ENCODE measurements around the gene KIF6. TPM values are rescaled to one million over a fixed set of nuclear protein-coding genes. Genes with fewer than 3 reads are reported as not detected.

Gene KIF6
- total and polyA plus RNA-seq, 7 experiments from 2014 or later: 0.75 TPM; not detected in 6

DNA sequence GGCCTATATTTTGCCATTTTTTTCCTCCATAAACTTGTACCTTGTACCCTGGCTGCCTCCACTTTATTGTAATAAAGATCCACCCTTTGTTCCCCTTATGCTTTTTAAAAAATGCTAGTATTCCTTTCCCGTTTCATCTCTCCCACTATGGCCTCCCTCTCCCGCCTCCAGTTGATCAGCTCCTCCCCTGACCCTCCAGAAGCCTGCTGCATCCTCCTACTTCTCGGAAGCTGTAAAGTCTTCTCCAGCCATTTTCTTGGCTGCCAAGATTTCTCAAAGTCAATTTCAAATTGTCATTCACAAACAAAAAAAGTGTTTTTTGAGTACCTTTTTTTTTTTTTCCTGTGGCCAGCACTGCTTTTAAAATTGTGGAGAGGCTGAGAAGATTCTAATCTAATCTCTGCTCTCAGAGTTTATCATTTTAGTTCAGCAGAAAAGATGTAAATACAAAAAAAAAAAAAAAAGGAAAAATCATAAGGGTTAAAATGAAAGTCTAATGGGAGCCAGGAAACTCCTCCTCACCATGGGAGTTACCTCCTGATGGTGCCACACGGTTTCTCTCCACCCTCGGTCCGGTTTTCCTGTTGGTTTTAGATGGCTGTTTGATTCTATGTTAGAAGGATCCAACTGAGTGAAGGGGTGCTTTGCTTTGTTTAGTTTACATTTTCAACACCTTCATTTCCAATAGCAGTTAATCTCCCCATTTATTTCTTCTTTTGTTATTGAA lies 299.7 kb downstream of the KIF6 start:
- CTCF ChIA-PET: no interaction called here

DNA sequence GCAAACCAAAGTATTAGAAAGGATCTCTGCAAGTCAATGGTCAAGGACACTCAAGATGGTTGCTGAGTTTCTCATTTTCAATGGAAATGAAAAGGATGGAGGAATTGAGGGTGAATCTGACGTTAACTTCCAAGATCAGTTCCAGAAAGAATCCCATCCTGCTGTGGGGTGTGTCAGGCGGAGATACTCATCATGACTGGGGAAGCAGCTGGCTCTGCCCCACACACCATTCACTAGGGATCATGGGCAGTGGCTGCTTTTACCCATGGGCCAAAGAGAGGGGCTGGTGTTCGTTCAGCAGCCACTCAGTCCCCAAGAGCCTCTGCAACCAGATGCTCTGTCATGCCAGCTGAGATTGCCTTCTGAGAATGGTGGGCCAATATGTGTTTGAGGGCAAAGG lies 300.4 kb downstream of the KIF6 start:
- no peaks in the 10 kb centered on the region for H3K4me1 ChIP-seq (ENCODE audit: control insufficient read depth in 2 of 2, insufficient read depth in 2 of 2, low read length in 2 of 2)
- POLR2A ChIA-PET: no interaction called here
- no peak overlapping the region for H3K27ac ChIP-seq (ENCODE audit: low read depth, low read length)
- intact Hi-C loops (cut with micrococcal nuclease): no loop called here
- H3K36me3 Mint-ChIP-seq: no peaks in the 10 kb centered on the region
- DNase-seq (no peak), ATAC-seq (no peak)
- peaks cover 0 to 15% (median under 1%) of the 10 kb centered on the region in 5 donors for H3K27me3 Mint-ChIP-seq
- H3K9me3 ChIP-seq (ENCODE audit: control insufficient read depth in 2 of 3, low read length in 3 of 3): no peaks in the 10 kb centered on the region
- H3K9me3 Mint-ChIP-seq: no peaks in the 10 kb centered on the region
- no peaks in the 10 kb centered on the region for H3K36me3 ChIP-seq (ENCODE audit: control insufficient read depth in 2 of 3, insufficient read depth in 3 of 3, low read length in 3 of 3)
- no peaks in the 10 kb centered on the region for H3K4me1 Mint-ChIP-seq
- no peaks in the 10 kb centered on the region for H3K27me3 ChIP-seq (ENCODE audit: control insufficient read depth in 2 of 2, insufficient read depth in 2 of 2, low read length in 2 of 2)
- H3K27ac Mint-ChIP-seq: no peak overlapping the region
- no peak overlapping the region for H3K4me3 ChIP-seq (ENCODE audit: low read length)
- H3K4me3 Mint-ChIP-seq: no peak overlapping the region
- CTCF ChIA-PET: no interaction called here

More for the DNA sequence above, 299.7 kb downstream of the KIF6 start:
- H3K36me3 Mint-ChIP-seq: no peaks in the 10 kb centered on the region
- no peak overlapping the region for H3K4me3 Mint-ChIP-seq
- H3K4me3 ChIP-seq (ENCODE audit: low read length): no peak overlapping the region
- H3K27ac ChIP-seq (ENCODE audit: low read depth, low read length): no peak overlapping the region
- H3K27ac Mint-ChIP-seq: no peak overlapping the region
- no peaks in the 10 kb centered on the region for H3K27me3 ChIP-seq (ENCODE audit: control insufficient read depth in 2 of 2, insufficient read depth in 2 of 2, low read length in 2 of 2)
- no peaks in the 10 kb centered on the region for H3K9me3 ChIP-seq (ENCODE audit: control insufficient read depth in 2 of 3, low read length in 3 of 3)
- H3K9me3 Mint-ChIP-seq: no peaks in the 10 kb centered on the region
- peaks cover 0 to 19% (median 5%) of the 10 kb centered on the region in 5 donors for H3K27me3 Mint-ChIP-seq
- H3K4me1 ChIP-seq (ENCODE audit: control insufficient read depth in 2 of 2, insufficient read depth in 2 of 2, low read length in 2 of 2): no peaks in the 10 kb centered on the region
- no peaks in the 10 kb centered on the region for H3K36me3 ChIP-seq (ENCODE audit: control insufficient read depth in 2 of 3, insufficient read depth in 3 of 3, low read length in 3 of 3)
- ATAC-seq: no peak
- H3K4me1 Mint-ChIP-seq: peaks cover 0 to 2% (median 0%) of the 10 kb centered on the region in 7 donors
- no peak for DNase-seq
- intact Hi-C loops (cut with micrococcal nuclease): no loop called here
- POLR2A ChIA-PET: no interaction called here

DNA sequence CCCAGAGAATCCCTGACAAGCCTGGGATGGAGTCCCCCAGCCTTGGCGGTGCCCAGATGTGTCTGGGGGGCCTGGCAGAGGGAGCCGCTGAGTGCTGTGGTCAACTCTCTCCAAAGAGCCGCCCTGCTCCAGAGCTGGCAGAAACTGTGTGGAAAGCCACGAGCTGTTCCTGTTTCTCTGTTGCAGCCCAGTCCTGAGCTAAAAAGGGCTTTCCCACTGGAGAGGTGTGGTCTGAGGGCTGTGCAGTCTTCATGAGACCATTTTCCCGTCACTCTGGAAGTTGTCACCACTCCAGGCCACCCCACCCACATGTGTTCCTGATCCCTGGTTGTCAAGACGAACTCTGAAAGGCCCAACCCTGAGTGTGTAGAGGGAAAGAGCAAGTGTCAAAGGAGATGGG lies 303.0 kb downstream of the KIF6 start:
- DNase-seq (no peak), ATAC-seq (no peak)
- Histone ChIP-seq H3K27me3 (ENCODE audit: control insufficient read depth in 2 of 2, insufficient read depth in 2 of 2, low read length in 2 of 2) (no peaks in the 10 kb centered on the region), H3K27ac (ENCODE audit: low read depth, low read length) (no peak overlapping the region), H3K4me1 (ENCODE audit: control insufficient read depth in 2 of 2, insufficient read depth in 2 of 2, low read length in 2 of 2) (no peaks in the 10 kb centered on the region), H3K36me3 (ENCODE audit: control insufficient read depth in 2 of 3, insufficient read depth in 3 of 3, low read length in 3 of 3) (no peaks in the 10 kb centered on the region), H3K9me3 (ENCODE audit: control insufficient read depth in 2 of 3, low read length in 3 of 3) (no peaks in the 10 kb centered on the region), H3K4me3 (ENCODE audit: low read length) (no peak overlapping the region)
- Mint-ChIP-seq H3K27me3 (peaks cover 0 to 15% (median 0%) of the 10 kb centered on the region in 5 donors), H3K36me3 (no peaks in the 10 kb centered on the region), H3K27ac (no peak overlapping the region), H3K9me3 (no peaks in the 10 kb centered on the region), H3K4me1 (no peaks in the 10 kb centered on the region), H3K4me3 (no peak overlapping the region)
- intact Hi-C loops (cut with micrococcal nuclease): no loop called here
- CTCF ChIA-PET: no interaction called here
- POLR2A ChIA-PET: no interaction called here

DNA sequence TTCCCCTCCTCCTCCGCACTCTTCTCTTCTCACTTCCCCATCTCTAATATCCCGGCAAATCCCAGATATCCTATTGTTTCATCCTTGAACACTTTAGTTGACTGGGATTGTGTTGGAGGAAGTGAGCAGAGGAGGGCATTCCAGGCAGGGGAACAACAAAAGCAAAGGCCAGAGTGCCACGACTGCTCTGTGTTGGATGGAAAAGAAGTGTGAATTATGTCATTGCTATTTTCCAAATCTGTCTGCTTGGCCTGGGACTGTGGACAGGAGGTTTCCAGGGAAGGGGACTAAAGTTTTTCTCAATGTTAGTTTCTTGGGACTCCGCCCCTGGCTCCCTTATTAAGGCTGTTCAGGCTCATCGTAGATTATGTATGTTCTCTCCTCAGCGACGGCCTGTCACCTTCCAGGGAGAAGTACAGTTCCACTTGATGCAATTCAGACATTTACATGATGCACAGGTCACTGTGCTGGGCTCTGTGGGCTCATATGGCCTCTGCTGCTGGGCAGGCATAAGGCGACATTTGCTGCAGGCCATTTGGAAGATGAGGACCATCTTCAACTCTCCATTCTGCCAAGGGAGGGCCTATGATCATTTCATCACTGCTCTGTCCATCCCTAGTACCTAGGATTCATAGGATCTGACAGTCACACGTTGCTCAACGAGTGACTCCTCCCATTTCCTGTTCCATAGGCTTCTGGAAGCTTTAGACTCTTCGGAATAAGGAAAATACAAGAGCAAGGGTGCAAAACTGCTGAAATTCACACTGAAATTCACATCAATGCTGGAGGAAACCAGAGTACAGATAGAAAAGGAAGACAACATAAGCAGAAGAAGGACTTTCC lies 303.6 kb downstream of the KIF6 start:
- no peak overlapping the region for H3K4me3 ChIP-seq (ENCODE audit: low read length)
- Mint-ChIP-seq H3K27me3 (peaks cover 0 to 15% (median 0%) of the 10 kb centered on the region in 5 donors), H3K4me1 (no peaks in the 10 kb centered on the region), H3K36me3 (no peaks in the 10 kb centered on the region), H3K27ac (no peak overlapping the region), H3K9me3 (no peaks in the 10 kb centered on the region), H3K4me3 (no peak overlapping the region)
- H3K9me3 ChIP-seq (ENCODE audit: control insufficient read depth in 2 of 3, low read length in 3 of 3): no peaks in the 10 kb centered on the region
- no peaks in the 10 kb centered on the region for H3K4me1 ChIP-seq (ENCODE audit: control insufficient read depth in 2 of 2, insufficient read depth in 2 of 2, low read length in 2 of 2)
- intact Hi-C loops (cut with micrococcal nuclease): no loop called here
- ChIA-PET CTCF (no interaction called here), POLR2A (no interaction called here)
- no peak for ATAC-seq
- no peaks in the 10 kb centered on the region for H3K36me3 ChIP-seq (ENCODE audit: control insufficient read depth in 2 of 3, insufficient read depth in 3 of 3, low read length in 3 of 3)
- H3K27ac ChIP-seq (ENCODE audit: low read depth, low read length): no peak overlapping the region
- H3K27me3 ChIP-seq (ENCODE audit: control insufficient read depth in 2 of 2, insufficient read depth in 2 of 2, low read length in 2 of 2): no peaks in the 10 kb centered on the region
- DNase-seq: no peak

DNA sequence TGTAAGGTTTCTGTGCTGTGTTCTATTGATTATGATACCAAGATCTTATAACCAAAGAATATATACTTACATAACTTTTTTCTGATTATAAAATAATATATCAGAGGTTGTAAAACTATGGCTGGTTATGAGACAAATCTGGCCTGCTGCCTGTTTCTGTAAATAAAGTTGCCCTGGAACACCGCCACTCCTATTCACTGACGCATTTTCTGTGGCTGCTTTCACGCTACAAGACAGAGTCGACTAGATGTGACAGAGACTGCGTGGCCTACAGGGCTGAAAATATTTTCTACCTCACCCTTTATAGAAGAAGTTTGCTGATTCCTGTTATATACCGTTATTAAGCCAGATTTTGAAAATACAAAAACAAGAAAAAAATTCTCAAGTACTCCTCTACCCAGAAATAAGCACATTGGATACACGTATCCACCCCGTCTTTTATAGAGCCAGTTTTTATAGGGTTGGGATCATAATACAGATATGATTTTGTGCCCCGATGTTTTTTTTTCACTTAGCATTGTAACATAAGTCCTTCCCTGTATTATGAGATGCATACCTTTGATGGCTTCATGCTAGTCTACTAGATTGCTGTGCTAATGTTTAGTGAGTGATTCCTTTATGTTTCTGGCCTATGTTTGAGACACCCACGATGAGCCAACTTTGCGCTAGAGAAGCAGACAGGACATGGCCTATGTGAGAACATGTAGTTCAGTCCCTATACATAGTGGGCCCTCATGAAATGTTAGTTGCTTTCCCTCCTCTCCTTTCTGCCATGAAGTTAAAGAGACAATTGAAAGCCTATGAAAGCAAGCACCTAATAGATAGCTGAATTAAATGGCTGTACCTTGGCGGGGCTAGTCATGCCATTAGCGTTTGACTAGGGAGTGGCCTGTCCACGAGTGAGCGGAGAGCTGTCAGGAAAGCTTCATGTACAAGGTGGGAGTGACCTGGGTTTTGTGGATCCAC lies 304.6 kb downstream of the KIF6 start:
- no peaks in the 10 kb centered on the region for H3K36me3 ChIP-seq (ENCODE audit: control insufficient read depth in 2 of 3, insufficient read depth in 3 of 3, low read length in 3 of 3)
- DNase-seq: no peak
- ATAC-seq: no peak
- H3K27me3 ChIP-seq (ENCODE audit: control insufficient read depth in 2 of 2, insufficient read depth in 2 of 2, low read length in 2 of 2): no peaks in the 10 kb centered on the region
- POLR2A ChIA-PET: no interaction called here
- Mint-ChIP-seq H3K36me3 (no peaks in the 10 kb centered on the region), H3K9me3 (no peaks in the 10 kb centered on the region), H3K27me3 (peaks cover 0 to 15% (median 0%) of the 10 kb centered on the region in 5 donors), H3K4me1 (no peaks in the 10 kb centered on the region), H3K27ac (no peak overlapping the region), H3K4me3 (no peak overlapping the region)
- H3K9me3 ChIP-seq (ENCODE audit: control insufficient read depth in 2 of 3, low read length in 3 of 3): no peaks in the 10 kb centered on the region
- CTCF ChIA-PET: no interaction called here
- no peak overlapping the region for H3K27ac ChIP-seq (ENCODE audit: low read depth, low read length)
- no peaks in the 10 kb centered on the region for H3K4me1 ChIP-seq (ENCODE audit: control insufficient read depth in 2 of 2, insufficient read depth in 2 of 2, low read length in 2 of 2)
- intact Hi-C loops (cut with micrococcal nuclease): no loop called here
- no peak overlapping the region for H3K4me3 ChIP-seq (ENCODE audit: low read length)

DNA sequence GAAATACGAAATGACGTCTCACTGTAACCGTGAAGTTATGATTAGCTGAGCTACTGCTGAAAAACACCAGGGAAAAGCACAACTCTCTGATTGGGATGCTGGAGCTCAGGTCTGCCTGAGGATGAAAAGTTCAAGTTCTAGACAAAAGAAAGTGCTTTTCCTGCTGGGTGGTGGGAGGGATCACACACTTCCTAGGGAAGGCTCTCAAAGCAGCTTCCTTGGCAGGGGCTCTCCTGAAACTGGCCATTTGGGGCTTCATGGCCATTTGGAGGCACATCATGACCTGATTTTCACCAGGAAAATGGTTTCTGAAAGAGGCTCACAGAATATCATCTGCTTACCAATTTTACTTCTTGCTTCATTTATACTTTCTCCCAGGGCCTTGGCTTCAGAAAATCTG lies 305.6 kb downstream of the KIF6 start:
- Histone ChIP-seq H3K9me3 (ENCODE audit: control insufficient read depth in 2 of 3, low read length in 3 of 3) (no peaks in the 10 kb centered on the region), H3K27ac (ENCODE audit: low read depth, low read length) (no peak overlapping the region), H3K4me1 (ENCODE audit: control insufficient read depth in 2 of 2, insufficient read depth in 2 of 2, low read length in 2 of 2) (no peaks in the 10 kb centered on the region), H3K27me3 (ENCODE audit: control insufficient read depth in 2 of 2, insufficient read depth in 2 of 2, low read length in 2 of 2) (no peaks in the 10 kb centered on the region), H3K36me3 (ENCODE audit: control insufficient read depth in 2 of 3, insufficient read depth in 3 of 3, low read length in 3 of 3) (no peaks in the 10 kb centered on the region), H3K4me3 (ENCODE audit: low read length) (no peak overlapping the region)
- POLR2A ChIA-PET: no interaction called here
- Mint-ChIP-seq H3K27ac (no peak overlapping the region), H3K4me3 (no peak overlapping the region), H3K4me1 (no peaks in the 10 kb centered on the region), H3K9me3 (no peaks in the 10 kb centered on the region), H3K27me3 (peaks cover 0 to 15% (median 0%) of the 10 kb centered on the region in 5 donors), H3K36me3 (no peaks in the 10 kb centered on the region)
- CTCF ChIA-PET: no interaction called here
- ATAC-seq (no peak), DNase-seq (no peak)
- intact Hi-C loops (cut with micrococcal nuclease): no loop called here

Measured in naive thymus-derived CD4-positive, alpha-beta T cell (primary cell).